ENCODE measurements around the gene RTN4IP1. TPM values are rescaled to one million over a fixed set of nuclear protein-coding genes. Genes with fewer than 3 reads are reported as not detected.

The RTN4IP1 gene
- total RNA-seq, 4 donors from 2014 or later: 9.1 to 19.1 (median 13.1) TPM

- DNase-seq: no peak
- 87 to 100% methylated on average over 4 of the region's 4 CpGs for WGBS, 2 donors (ENCODE audit: low coverage in 1 of 2)
- peaks cover 0 to 6% (median 0%) of the 10 kb centered on the region in 4 donors for H3K4me1 ChIP-seq
- H3K27ac ChIP-seq: no peak overlapping the region
- H3K36me3 ChIP-seq: peaks cover 0 to 16% (median 7%) of the 10 kb centered on the region in 4 donors
- in situ Hi-C loops (cut with MboI; ENCODE audit: low pct_ligation_motif_present in 1 of 4, low pct_unique_long_range_greater_than_20kb in 1 of 4, low sequenced_read_pairs in 3 of 4): loop anchor here (5.0 to 25.0 kb wide), 6 partner anchors 122 to 1132 kb away; partner anchors contain the start of gene ATG5 (in 2 of the 4)
- H3K9me3 ChIP-seq: no peaks in the 10 kb centered on the region
- H3K4me3 ChIP-seq: no peak overlapping the region
- no peaks in the 10 kb centered on the region for H3K27me3 ChIP-seq
- intact Hi-C loops (cut with DNase I; ENCODE audit: low total_unique reads): no loop called here
- TF ChIP-seq CTCF (IDR thresholded peaks at IDR 0.05): no peak
- no peak for TF ChIP-seq POLR2A (IDR thresholded peaks at IDR 0.05)
- TF ChIP-seq EP300 (IDR thresholded peaks at IDR 0.05; ENCODE audit: low read depth): no peak
- TF ChIP-seq POLR2AphosphoS5 (IDR thresholded peaks at IDR 0.05): no peak
Observed at GRCh38 chr6:106569428-106569827, 59.9 kb downstream of the RTN4IP1 start.

- intact Hi-C loops (cut with DNase I; ENCODE audit: low total_unique reads): no loop called here
- no peak overlapping the region for H3K27ac ChIP-seq
Observed at GRCh38 chr6:106568530-106568929, 60.8 kb downstream of the RTN4IP1 start.

GRCh38 chr6:106564476-106564875 lies 64.8 kb downstream of the RTN4IP1 start:
- no peaks in the 10 kb centered on the region for H3K27me3 ChIP-seq
- H3K4me3 ChIP-seq: no peak overlapping the region
- peaks cover 0 to 33% (median 10%) of the 10 kb centered on the region in 4 donors for H3K36me3 ChIP-seq
- H3K27ac ChIP-seq: no peak overlapping the region
- peaks cover 0 to 6% (median 0%) of the 10 kb centered on the region in 4 donors for H3K4me1 ChIP-seq
- no peaks in the 10 kb centered on the region for H3K9me3 ChIP-seq
- TF ChIP-seq EP300 (IDR thresholded peaks at IDR 0.05; ENCODE audit: low read depth): no peak
- no peak for TF ChIP-seq CTCF (IDR thresholded peaks at IDR 0.05)
- TF ChIP-seq POLR2AphosphoS5 (IDR thresholded peaks at IDR 0.05): no peak
- TF ChIP-seq POLR2A (IDR thresholded peaks at IDR 0.05): no peak
- in situ Hi-C loops (cut with MboI; ENCODE audit: low pct_ligation_motif_present in 1 of 4, low pct_unique_long_range_greater_than_20kb in 1 of 4, low sequenced_read_pairs in 3 of 4): loop anchor here (10.0 to 25.0 kb wide), 4 partner anchors 220 to 1127 kb away; partner anchors contain the start of gene ATG5 (in 2 of the 4)
- DNase-seq: no peak
- intact Hi-C loops (cut with DNase I; ENCODE audit: low total_unique reads): loop anchor here (5.0 kb wide), 2 partner anchors 117 to 222 kb away; no protein-coding TSS in a partner anchor
- WGBS, 2 donors (ENCODE audit: low coverage in 1 of 2): 48 to 71% methylated on average over 3 to 4 of the region's 4 CpGs

More at GRCh38 chr6:106568530-106568929, 60.8 kb downstream of the RTN4IP1 start:
- 72 to 84% methylated on average over 2 of the region's 2 CpGs for WGBS, 2 donors (ENCODE audit: low coverage in 1 of 2)
- TF ChIP-seq EP300 (IDR thresholded peaks at IDR 0.05; ENCODE audit: low read depth) (no peak), POLR2A (IDR thresholded peaks at IDR 0.05) (no peak), POLR2AphosphoS5 (IDR thresholded peaks at IDR 0.05) (no peak), CTCF (IDR thresholded peaks at IDR 0.05) (no peak)
- in situ Hi-C loops (cut with MboI; ENCODE audit: low pct_ligation_motif_present in 1 of 4, low pct_unique_long_range_greater_than_20kb in 1 of 4, low sequenced_read_pairs in 3 of 4): loop anchor here (5.0 to 25.0 kb wide), 6 partner anchors 121 to 1131 kb away; partner anchors contain the start of gene ATG5 (in 2 of the 4)
- Histone ChIP-seq H3K4me3 (no peak overlapping the region), H3K36me3 (peaks cover 0 to 16% (median 7%) of the 10 kb centered on the region in 4 donors), H3K9me3 (no peaks in the 10 kb centered on the region), H3K4me1 (peaks cover 0 to 6% (median 0%) of the 10 kb centered on the region in 4 donors), H3K27me3 (no peaks in the 10 kb centered on the region)
- no peak for DNase-seq

GRCh38 chr6:106563614-106564013 lies 65.7 kb downstream of the RTN4IP1 start:
- in situ Hi-C loops (cut with MboI; ENCODE audit: low pct_ligation_motif_present in 1 of 4, low pct_unique_long_range_greater_than_20kb in 1 of 4, low sequenced_read_pairs in 3 of 4) (loop anchor here (10.0 to 25.0 kb wide), 4 partner anchors 219 to 1126 kb away; partner anchors contain the start of gene ATG5 (in 2 of the 4)), intact Hi-C loops (cut with DNase I; ENCODE audit: low total_unique reads) (loop anchor here (5.0 kb wide), 2 partner anchors 116 to 221 kb away; no protein-coding TSS in a partner anchor)
- H3K36me3 ChIP-seq: peaks cover 0 to 34% (median 12%) of the 10 kb centered on the region in 4 donors
- no peaks in the 10 kb centered on the region for H3K9me3 ChIP-seq
- no peak overlapping the region for H3K4me3 ChIP-seq
- no peak for TF ChIP-seq EP300 (IDR thresholded peaks at IDR 0.05; ENCODE audit: low read depth)
- TF ChIP-seq POLR2AphosphoS5 (IDR thresholded peaks at IDR 0.05): no peak
- TF ChIP-seq CTCF (IDR thresholded peaks at IDR 0.05): no peak
- TF ChIP-seq POLR2A (IDR thresholded peaks at IDR 0.05): no peak
- H3K4me1 ChIP-seq: peaks cover 0 to 6% (median 0%) of the 10 kb centered on the region in 4 donors
- no peaks in the 10 kb centered on the region for H3K27me3 ChIP-seq
- WGBS, 2 donors (ENCODE audit: low coverage in 1 of 2): 60% methylated on average over 2 of the region's 2 CpGs; no CpG with 5 or more reads in 1 of the 2 donors
- no peak for DNase-seq
- H3K27ac ChIP-seq: no peak overlapping the region

All from transverse colon (tissue), 4 donors.